H9 (cell line): Measurements from ENCODE around the gene TMOD3. TPM values are rescaled to one million over a fixed set of nuclear protein-coding genes. Genes with fewer than 3 reads are reported as not detected.

Experiments
- DNase-seq: peaks from one replicate; pipeline ENCODE4 v3.0.0-alpha.2; 2017
- H2AFZ ChIP-seq: one replicate; pipeline ENCODE4 v1.6.1; 2013; ENCODE audit warnings: mild to moderate bottlenecking, low read length, control low read depth, moderate library complexity
- H2AK5ac ChIP-seq: 2 replicates; pipeline ENCODE4 v1.6.1; 2013; ENCODE audit warnings: low read length, control low read depth, mixed read lengths; ENCODE audit not compliant: insufficient read length
- H2BK120ac ChIP-seq: one replicate; pipeline ENCODE4 v1.6.1; 2013; ENCODE audit warnings: low read depth, mild to moderate bottlenecking, low read length, control low read depth, inconsistent platforms; ENCODE audit not compliant: poor library complexity, severe bottlenecking
- H2BK12ac ChIP-seq: 2 replicates; pipeline ENCODE4 v1.6.1; 2013; ENCODE audit warnings: low read length, control low read depth, mixed read lengths, low read depth; ENCODE audit not compliant: insufficient read length
- H2BK15ac ChIP-seq: 2 replicates; pipeline ENCODE4 v1.6.1; 2013; ENCODE audit warnings: low read depth, low read length, control low read depth
- H2BK20ac ChIP-seq: one replicate; pipeline ENCODE4 v1.6.1; 2013; ENCODE audit warnings: low read depth, mild to moderate bottlenecking, low read length, control low read depth, inconsistent platforms; ENCODE audit not compliant: poor library complexity, severe bottlenecking
- H2BK5ac ChIP-seq: 2 replicates; pipeline ENCODE4 v1.6.1; 2013; ENCODE audit warnings: low read length, control low read depth, mixed read lengths; ENCODE audit not compliant: insufficient read length
- H3K14ac ChIP-seq: 2 replicates; pipeline ENCODE4 v1.6.1; 2013; ENCODE audit warnings: low read length, control low read depth; ENCODE audit not compliant: insufficient read depth
- H3K18ac ChIP-seq: 2 replicates; pipeline ENCODE4 v1.6.1; 2013; ENCODE audit warnings: low read depth, mild to moderate bottlenecking, mixed read lengths, low read length, control low read depth; ENCODE audit not compliant: insufficient read length
- H3K23ac ChIP-seq: 2 replicates; pipeline ENCODE4 v1.6.1; 2013; ENCODE audit warnings: low read length, control low read depth, mixed read lengths, low read depth; ENCODE audit not compliant: insufficient read length
- H3K23me2 ChIP-seq: 2 replicates; pipeline ENCODE4 v1.6.1; 2013; ENCODE audit warnings: low read depth, mild to moderate bottlenecking, mixed read lengths, low read length, control low read depth; ENCODE audit not compliant: insufficient read length, poor library complexity, severe bottlenecking
- H3K27ac ChIP-seq: 2 replicates; pipeline ENCODE4 v1.5.1; 2013; ENCODE audit warnings: low read length, control low read depth, mixed read lengths, low read depth; ENCODE audit not compliant: insufficient read length
- H3K27me3 ChIP-seq: 2 replicates; pipeline ENCODE4 v1.6.1; 2013; ENCODE audit warnings: low read length, control low read depth, inconsistent platforms; ENCODE audit not compliant: insufficient read depth
- H3K4ac ChIP-seq: 2 replicates; pipeline ENCODE4 v1.6.1; 2013; ENCODE audit warnings: low read depth, mild to moderate bottlenecking, control low read depth, inconsistent platforms, low read length, moderate library complexity
- H3K4me1 ChIP-seq: 2 replicates; pipeline ENCODE4 v1.6.1; 2013; ENCODE audit warnings: low read length, control low read depth, inconsistent platforms; ENCODE audit not compliant: insufficient read depth
- H3K4me2 ChIP-seq: 2 replicates; pipeline ENCODE4 v1.6.1; 2013; ENCODE audit warnings: low read length, control low read depth, mixed read lengths; ENCODE audit not compliant: insufficient read length, insufficient read depth
- H3K56ac ChIP-seq: 2 replicates; pipeline ENCODE4 v1.6.1; 2013; ENCODE audit warnings: low read depth, mild to moderate bottlenecking, mixed read lengths, low read length, control low read depth; ENCODE audit not compliant: insufficient read length
- H3K79me1 ChIP-seq: 2 replicates; pipeline ENCODE4 v1.6.1; 2013; ENCODE audit warnings: low read depth, mild to moderate bottlenecking, moderate library complexity, low read length, control low read depth, inconsistent platforms; ENCODE audit not compliant: insufficient read depth, poor library complexity, severe bottlenecking
- H3K79me2 ChIP-seq: 2 replicates; pipeline ENCODE4 v1.6.1; 2013; ENCODE audit warnings: low read length, control low read depth, inconsistent platforms; ENCODE audit not compliant: insufficient read depth
- H3K9ac ChIP-seq: 2 replicates; pipeline ENCODE4 v1.6.1; 2013; ENCODE audit warnings: low read length, control low read depth, mixed read lengths; ENCODE audit not compliant: insufficient read length; ENCODE audit errors: extremely low read depth
- H3K9me3 ChIP-seq: one replicate; pipeline ENCODE4 v1.6.1; 2013; ENCODE audit warnings: low read depth, low read length, inconsistent platforms; ENCODE audit not compliant: control insufficient read depth
- H3T11ph ChIP-seq: one replicate; pipeline ENCODE4 v1.6.1; 2013; ENCODE audit warnings: mild to moderate bottlenecking, low read length, control low read depth, inconsistent platforms
- H4K20me1 ChIP-seq: one replicate; pipeline ENCODE4 v1.6.1; 2013; ENCODE audit not compliant: control insufficient read depth, insufficient read length, insufficient read depth
- H4K5ac ChIP-seq: 2 replicates; pipeline ENCODE4 v1.6.1; 2013; ENCODE audit warnings: low read depth, mild to moderate bottlenecking, mixed read lengths, low read length, control low read depth; ENCODE audit not compliant: insufficient read length
- H4K8ac ChIP-seq: replicated peaks from 2 replicates; pipeline ENCODE4 v1.6.1; 2013; ENCODE audit warnings: low read length, control low read depth, mixed read lengths, low read depth; ENCODE audit not compliant: insufficient read length
- H4K91ac ChIP-seq: 2 replicates; pipeline ENCODE4 v1.6.1; 2013; ENCODE audit warnings: low read depth, mild to moderate bottlenecking, moderate library complexity, mixed read lengths, low read length, control low read depth; ENCODE audit not compliant: insufficient read length
- H3K27ac Mint-ChIP-seq, 3 experiments: 2 replicates in 2 of 3; 3 replicates in 1 of 3; pipeline ENCODE4 v1.8.0; 2020 to 2021; ENCODE audit warnings: mixed read lengths in 3 of 3, mild to moderate bottlenecking in 1 of 3, moderate library complexity in 1 of 3
- H3K27me3 Mint-ChIP-seq: 2 replicates; pipeline ENCODE4 v1.8.0; 2021; ENCODE audit warnings: low read depth, mild to moderate bottlenecking, moderate library complexity, mixed read lengths
- H3K36me3 Mint-ChIP-seq, 3 experiments: 2 replicates in 2 of 3; 3 replicates in 1 of 3; pipeline ENCODE4 v1.8.0; 2020 to 2021; ENCODE audit warnings: low read depth in 3 of 3, mixed read lengths in 3 of 3; ENCODE audit not compliant: insufficient read depth in 1 of 3
- H3K4me1 Mint-ChIP-seq, 2 experiments: 2 replicates each; pipeline ENCODE4 v1.8.0; 2020; ENCODE audit warnings: mixed read lengths in 2 of 2
- H3K4me3 Mint-ChIP-seq, 2 experiments: 2 replicates in 1 of 2; 3 replicates in 1 of 2; pipeline ENCODE4 v1.8.0; 2020 to 2021; ENCODE audit warnings: mild to moderate bottlenecking in 2 of 2, mixed read lengths in 2 of 2, moderate library complexity in 1 of 2
- H3K9me3 Mint-ChIP-seq, 2 experiments: 2 replicates in 1 of 2; 3 replicates in 1 of 2; pipeline ENCODE4 v1.8.0; 2020; ENCODE audit warnings: mild to moderate bottlenecking in 2 of 2, mixed read lengths in 2 of 2, moderate library complexity in 1 of 2
- WGBS: extraction: QIAGEN DNeasy Blood & Tissue Kit; methylation state at CpG from one replicate; pipeline ENCODE4 v1.1.7; 2013; ENCODE audit warnings: missing lambda C conversion rate, low lambda C conversion rate, mixed read lengths; ENCODE audit not compliant: insufficient read length; ENCODE audit errors: extremely low coverage; 5-methylcytosine and 5-hydroxymethylcytosine counted together
- total RNA-seq: library from RNA; stranded (reverse); gene quantifications from 2 replicates; pipeline ENCODE4 v1.2.1, GENCODE V29; 2021
- TF ChIP-seq, protein P1 (sequence below): fragments of 200-600 bp; sonication (generic); conservative IDR thresholded peaks from 3 replicates; pipeline ENCODE4 v1.8.0; 2021; ENCODE audit warnings: antibody characterized with exemption, mild to moderate bottlenecking

The TMOD3 gene
- total RNA-seq, 1 experiment from 2014 or later, result 24.7 TPM

GRCh38 chr15:51809457-51809856 lies 20.0 kb upstream of the TMOD3 start:
- Histone ChIP-seq H3K4me1 (no peaks in the 10 kb centered on the region), H2BK12ac (no peak overlapping the region), H3K23me2 (no peaks in the 10 kb centered on the region), H2BK15ac (no peak overlapping the region), H3K27ac (no peak overlapping the region), H3K27me3 (no peaks in the 10 kb centered on the region), H4K20me1 (no peaks in the 10 kb centered on the region), H3K14ac (no peak overlapping the region), H3K18ac (no peak overlapping the region), H3K4ac (no peak overlapping the region), H3K9ac (no peak overlapping the region), H3K56ac (no peak overlapping the region), H3K79me2 (no peaks in the 10 kb centered on the region), H4K91ac (no peak overlapping the region), H3K9me3 (no peaks in the 10 kb centered on the region), H4K5ac (no peak overlapping the region), H2BK120ac (no peak overlapping the region), H3K23ac (no peak overlapping the region), H3K79me1 (no peaks in the 10 kb centered on the region), H2BK20ac (no peak overlapping the region), H2AFZ (no peak overlapping the region), H4K8ac (no peak overlapping the region), H2BK5ac (no peak overlapping the region), H3K4me2 (no peak overlapping the region), H2AK5ac (no peak overlapping the region), H3T11ph (no peak overlapping the region)
- no peak overlapping the region for H3K27ac Mint-ChIP-seq
- WGBS, result no CpG with 5 or more reads among the region's 1 CpG
- no peak overlapping the region for H3K4me3 Mint-ChIP-seq
- TF ChIP-seq, protein P1, sequence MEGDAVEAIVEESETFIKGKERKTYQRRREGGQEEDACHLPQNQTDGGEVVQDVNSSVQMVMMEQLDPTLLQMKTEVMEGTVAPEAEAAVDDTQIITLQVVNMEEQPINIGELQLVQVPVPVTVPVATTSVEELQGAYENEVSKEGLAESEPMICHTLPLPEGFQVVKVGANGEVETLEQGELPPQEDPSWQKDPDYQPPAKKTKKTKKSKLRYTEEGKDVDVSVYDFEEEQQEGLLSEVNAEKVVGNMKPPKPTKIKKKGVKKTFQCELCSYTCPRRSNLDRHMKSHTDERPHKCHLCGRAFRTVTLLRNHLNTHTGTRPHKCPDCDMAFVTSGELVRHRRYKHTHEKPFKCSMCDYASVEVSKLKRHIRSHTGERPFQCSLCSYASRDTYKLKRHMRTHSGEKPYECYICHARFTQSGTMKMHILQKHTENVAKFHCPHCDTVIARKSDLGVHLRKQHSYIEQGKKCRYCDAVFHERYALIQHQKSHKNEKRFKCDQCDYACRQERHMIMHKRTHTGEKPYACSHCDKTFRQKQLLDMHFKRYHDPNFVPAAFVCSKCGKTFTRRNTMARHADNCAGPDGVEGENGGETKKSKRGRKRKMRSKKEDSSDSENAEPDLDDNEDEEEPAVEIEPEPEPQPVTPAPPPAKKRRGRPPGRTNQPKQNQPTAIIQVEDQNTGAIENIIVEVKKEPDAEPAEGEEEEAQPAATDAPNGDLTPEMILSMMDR, result no peak
- no peaks in the 10 kb centered on the region for H3K9me3 Mint-ChIP-seq
- H3K4me1 Mint-ChIP-seq, result no peaks in the 10 kb centered on the region
- no peak for DNase-seq
- no peaks in the 10 kb centered on the region; the same call in 1 of the 2 replicates for H3K27me3 Mint-ChIP-seq
- H3K36me3 Mint-ChIP-seq, result no peaks in the 10 kb centered on the region
